Peyer's patch (tissue), 4 donors: ENCODE results near the gene SAP130. TPM values are rescaled to one million over a fixed set of nuclear protein-coding genes. Genes with fewer than 3 reads are reported as not detected.

Experiments used
- DNase-seq, 3 donors: peaks; one replicate each; pipeline ENCODE4 v3.0.0-alpha.2; 2017 to 2019
- H3K27ac ChIP-seq, 4 donors: fragments of 200-600 bp; sonication (generic); one replicate each; pipeline ENCODE4 v1.5.1; 2016 to 2019
- H3K27me3 ChIP-seq, 2 donors: fragments of 200-600 bp; sonication (generic); one replicate each; pipeline ENCODE4 v1.5.1; 2019
- H3K36me3 ChIP-seq, 3 donors: fragments of 200-600 bp; sonication (generic); one replicate each; pipeline ENCODE4 v1.5.1; 2016 to 2019
- H3K4me1 ChIP-seq, 4 donors: fragments of 200-600 bp; sonication (generic); one replicate each; pipeline ENCODE4 v1.5.1; 2016 to 2019
- H3K4me3 ChIP-seq, 4 donors: fragments of 200-600 bp; sonication (generic); 1 replicate in 3 of 4; 2 replicates in 1 of 4; pipeline ENCODE4 v1.5.1; 2016 to 2019; ENCODE audit warnings: mild to moderate bottlenecking in 1 of 4
- H3K9me3 ChIP-seq, 4 donors: fragments of 200-600 bp; sonication (generic); one replicate each; pipeline ENCODE4 v1.5.1; 2016 to 2019; ENCODE audit warnings: mild to moderate bottlenecking in 1 of 4
- POLR2A ChIP-seq, 2 donors: fragments of 450-650 bp; IDR thresholded peaks; one replicate each; pipeline ENCODE4 v1.5.1; 2017; ENCODE audit warnings: antibody characterized with exemption in 2 of 2, mild to moderate bottlenecking in 2 of 2, moderate library complexity in 2 of 2
- total RNA-seq, 4 donors: library from RNA; depleted of rRNA; stranded (reverse); fragments of >200 nt; gene quantifications; one replicate each; pipeline ENCODE4 v1.1.0, GENCODE V29; 2016
- TF ChIP-seq, protein P1 (sequence below), 6 experiments: fragments of 450-650 bp in 4 of 6; fragments of 200-600 bp in 2 of 6; sonication (generic) in 1 of 6; IDR thresholded peaks; one replicate each; pipeline ENCODE4 v1.5.1; 2017 to 2019; ENCODE audit warnings: antibody characterized with exemption in 6 of 6, mild to moderate bottlenecking in 3 of 6, moderate library complexity in 1 of 6

Gene SAP130
- total RNA-seq, 4 donors from 2014 or later: 9.3 to 20.4 (median 15.6) TPM

DNA sequence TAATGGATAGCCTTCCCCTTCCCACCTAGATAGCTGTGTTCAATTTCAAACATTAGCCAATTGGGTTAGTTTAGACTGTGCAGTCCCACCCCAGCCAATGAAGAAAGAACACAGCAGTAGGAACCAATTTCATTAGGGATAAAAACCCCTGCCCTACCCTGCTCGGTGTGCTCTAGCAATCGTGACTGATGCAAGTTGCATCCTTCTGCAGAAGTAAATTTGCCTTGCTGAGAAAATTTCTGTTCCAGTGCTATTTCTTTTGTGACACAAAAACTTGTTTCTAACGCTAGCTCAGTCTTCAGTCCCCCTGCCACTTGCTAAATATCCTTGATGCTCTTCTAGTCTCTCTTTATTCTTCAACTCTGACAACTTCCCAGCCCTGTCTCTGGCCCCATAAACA is 15.2 kb upstream of the SAP130 start:
- Histone ChIP-seq H3K27ac (no peak overlapping the region), H3K4me1 (no peaks in the 10 kb centered on the region), H3K27me3 (no peaks in the 10 kb centered on the region), H3K4me3 (no peak overlapping the region), H3K9me3 (peaks cover 0 to 16% (median 1%) of the 10 kb centered on the region in 4 donors), H3K36me3 (no peaks in the 10 kb centered on the region)
- TF ChIP-seq, protein P1, sequence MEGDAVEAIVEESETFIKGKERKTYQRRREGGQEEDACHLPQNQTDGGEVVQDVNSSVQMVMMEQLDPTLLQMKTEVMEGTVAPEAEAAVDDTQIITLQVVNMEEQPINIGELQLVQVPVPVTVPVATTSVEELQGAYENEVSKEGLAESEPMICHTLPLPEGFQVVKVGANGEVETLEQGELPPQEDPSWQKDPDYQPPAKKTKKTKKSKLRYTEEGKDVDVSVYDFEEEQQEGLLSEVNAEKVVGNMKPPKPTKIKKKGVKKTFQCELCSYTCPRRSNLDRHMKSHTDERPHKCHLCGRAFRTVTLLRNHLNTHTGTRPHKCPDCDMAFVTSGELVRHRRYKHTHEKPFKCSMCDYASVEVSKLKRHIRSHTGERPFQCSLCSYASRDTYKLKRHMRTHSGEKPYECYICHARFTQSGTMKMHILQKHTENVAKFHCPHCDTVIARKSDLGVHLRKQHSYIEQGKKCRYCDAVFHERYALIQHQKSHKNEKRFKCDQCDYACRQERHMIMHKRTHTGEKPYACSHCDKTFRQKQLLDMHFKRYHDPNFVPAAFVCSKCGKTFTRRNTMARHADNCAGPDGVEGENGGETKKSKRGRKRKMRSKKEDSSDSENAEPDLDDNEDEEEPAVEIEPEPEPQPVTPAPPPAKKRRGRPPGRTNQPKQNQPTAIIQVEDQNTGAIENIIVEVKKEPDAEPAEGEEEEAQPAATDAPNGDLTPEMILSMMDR (IDR thresholded peaks at IDR 0.05): no peak
- no peak for TF ChIP-seq POLR2A (IDR thresholded peaks at IDR 0.05)
- no peak for DNase-seq

DNA sequence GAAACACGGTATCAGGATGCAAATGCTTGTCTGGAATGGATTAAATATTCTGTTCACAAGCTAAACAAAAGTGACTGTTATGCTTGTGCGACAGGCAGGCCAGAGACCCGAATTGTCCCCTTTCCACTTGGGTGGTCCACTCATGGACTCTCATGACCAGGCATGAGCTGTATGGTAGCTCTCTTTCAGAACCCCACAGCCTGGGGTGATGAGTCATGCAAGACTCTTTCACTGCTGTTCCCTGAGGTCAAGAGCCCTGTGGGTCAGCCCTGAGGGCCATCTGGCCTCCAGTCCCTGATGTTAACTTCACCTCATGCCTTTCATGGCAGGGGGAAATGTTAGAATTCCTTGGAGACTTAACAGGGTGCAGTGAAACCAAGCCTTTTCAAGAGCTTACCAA is 13.7 kb upstream of the SAP130 start:
- TF ChIP-seq, protein P1 (IDR thresholded peaks at IDR 0.05): no peak
- no peak for TF ChIP-seq POLR2A (IDR thresholded peaks at IDR 0.05)
- H3K36me3 ChIP-seq: no peaks in the 10 kb centered on the region
- no peaks in the 10 kb centered on the region for H3K27me3 ChIP-seq
- peaks cover 0 to 31% (median 8%) of the 10 kb centered on the region in 4 donors for H3K9me3 ChIP-seq
- no peak overlapping the region for H3K4me3 ChIP-seq
- no peaks in the 10 kb centered on the region for H3K4me1 ChIP-seq
- no peak overlapping the region for H3K27ac ChIP-seq
- no peak for DNase-seq

DNA sequence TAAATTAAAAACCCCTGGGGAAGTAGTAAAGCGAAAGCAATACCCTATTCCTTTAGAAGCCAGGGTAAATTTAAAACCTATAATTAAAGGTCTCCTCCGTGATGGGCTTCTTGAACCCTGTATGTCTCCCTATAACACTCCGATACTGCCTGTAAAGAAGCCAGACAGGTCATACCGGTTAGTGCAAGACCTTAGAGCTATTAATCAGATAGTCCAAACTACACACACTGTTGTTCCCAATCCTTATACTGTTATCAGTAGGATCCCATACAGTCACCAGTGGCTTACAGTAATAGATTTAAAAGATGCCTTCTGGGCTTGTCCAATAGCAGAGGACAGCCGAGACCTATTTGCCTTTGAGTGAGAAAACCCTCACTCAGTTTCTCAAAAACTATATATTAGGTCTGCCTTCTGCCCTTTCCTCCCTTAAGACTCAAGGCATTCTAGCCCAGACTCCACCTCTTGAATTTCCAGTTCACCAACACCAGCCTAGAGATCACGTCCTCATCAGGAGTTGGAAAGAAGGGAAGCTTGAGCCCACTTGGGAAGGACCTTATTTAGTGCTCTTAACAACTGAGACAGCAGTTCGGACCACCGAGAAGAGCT is 12.4 kb upstream of the SAP130 start:
- no peak for DNase-seq
- Histone ChIP-seq H3K27ac (no peak overlapping the region), H3K36me3 (no peaks in the 10 kb centered on the region)

DNA sequence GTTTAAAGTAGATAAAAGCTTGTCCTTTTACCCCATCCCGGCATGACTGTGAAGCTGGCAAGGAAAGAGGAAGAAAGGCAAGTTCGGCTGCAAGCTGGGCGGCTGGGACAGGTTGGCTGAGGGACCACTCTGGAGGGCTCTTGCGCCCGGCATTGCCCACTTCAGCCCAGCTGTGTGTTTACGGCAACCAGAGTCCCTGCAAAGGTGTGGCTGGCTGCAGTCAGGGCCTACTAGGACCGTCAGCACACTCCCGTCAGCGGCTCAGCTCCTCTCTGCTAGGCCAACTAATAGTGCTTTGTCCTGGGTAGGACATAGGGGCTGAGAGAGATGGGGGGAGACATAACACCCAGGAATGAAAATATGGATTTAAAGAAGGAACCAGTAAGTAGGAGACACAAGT is 11.7 kb upstream of the SAP130 start:
- H3K4me1 ChIP-seq: no peaks in the 10 kb centered on the region
- no peak overlapping the region for H3K27ac ChIP-seq
- no peaks in the 10 kb centered on the region for H3K27me3 ChIP-seq
- no peak overlapping the region for H3K4me3 ChIP-seq
- DNase-seq: no peak
- no peaks in the 10 kb centered on the region for H3K36me3 ChIP-seq
- TF ChIP-seq, protein P1 (IDR thresholded peaks at IDR 0.05): no peak
- no peak for TF ChIP-seq POLR2A (IDR thresholded peaks at IDR 0.05)
- H3K9me3 ChIP-seq: peaks cover 0 to 34% (median 8%) of the 10 kb centered on the region in 4 donors

More for the DNA sequence above, 12.4 kb upstream of the SAP130 start:
- Histone ChIP-seq H3K27me3 (no peaks in the 10 kb centered on the region), H3K9me3 (peaks cover 0 to 34% (median 8%) of the 10 kb centered on the region in 4 donors), H3K4me1 (no peaks in the 10 kb centered on the region), H3K4me3 (no peak overlapping the region)
- no peak for TF ChIP-seq POLR2A (IDR thresholded peaks at IDR 0.05)
- TF ChIP-seq, protein P1 (IDR thresholded peaks at IDR 0.05): no peak

DNA sequence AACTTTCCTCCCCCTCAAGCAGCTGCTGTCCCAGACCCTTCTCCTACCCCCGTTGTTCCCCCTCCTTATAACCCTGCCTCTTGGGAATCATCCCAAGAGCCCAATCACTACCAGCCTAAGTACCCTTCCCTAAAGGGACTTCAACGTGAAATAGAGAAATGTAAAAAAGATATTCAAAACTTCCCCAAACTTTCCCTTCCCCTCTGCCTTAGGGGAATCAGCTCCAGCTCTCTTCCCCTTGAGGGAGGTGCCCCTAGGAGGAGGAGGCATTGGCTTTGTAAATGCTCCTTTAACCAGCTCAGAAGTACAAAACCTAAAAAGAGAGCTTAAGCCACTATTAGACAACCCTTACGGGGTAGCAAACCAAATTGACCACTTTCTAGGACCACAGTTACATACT is 10.6 kb upstream of the SAP130 start:
- TF ChIP-seq, protein P1 (IDR thresholded peaks at IDR 0.05): no peak
- TF ChIP-seq POLR2A (IDR thresholded peaks at IDR 0.05): no peak
- H3K36me3 ChIP-seq: no peaks in the 10 kb centered on the region
- H3K4me3 ChIP-seq: no peak overlapping the region
- H3K4me1 ChIP-seq: no peaks in the 10 kb centered on the region
- H3K27ac ChIP-seq: no peak overlapping the region
- H3K27me3 ChIP-seq: no peaks in the 10 kb centered on the region
- DNase-seq: no peak
- H3K9me3 ChIP-seq: peaks cover 0 to 28% (median 8%) of the 10 kb centered on the region in 4 donors
